Progenitor cell of endocrine pancreas (in vitro differentiated cells): ENCODE measurements around the gene PTGFRN. TPM values are rescaled to one million over a fixed set of nuclear protein-coding genes. Genes with fewer than 3 reads are reported as not detected.

Experiments used
- DNase-seq: peaks from one replicate; pipeline ENCODE4 v3.0.0; 2021; ENCODE audit warnings: low spot score; ENCODE audit not compliant: unreplicated experiment
- H3K27ac Mint-ChIP-seq: 2 replicates; pipeline ENCODE4 v1.8.0; 2021; ENCODE audit warnings: mild to moderate bottlenecking, moderate library complexity, mixed read lengths
- H3K27me3 Mint-ChIP-seq: 2 replicates; pipeline ENCODE4 v1.8.0; 2021; ENCODE audit warnings: mixed read lengths
- H3K36me3 Mint-ChIP-seq: 2 replicates; pipeline ENCODE4 v1.8.0; 2022; ENCODE audit warnings: mixed read lengths; ENCODE audit not compliant: insufficient read depth
- H3K4me1 Mint-ChIP-seq: 2 replicates; pipeline ENCODE4 v1.8.0; 2021; ENCODE audit warnings: low read depth, mixed read lengths
- H3K4me3 Mint-ChIP-seq: 2 replicates; pipeline ENCODE4 v1.8.0; 2021; ENCODE audit warnings: low read depth, mild to moderate bottlenecking, moderate library complexity, mixed read lengths
- H3K9me3 Mint-ChIP-seq: 2 replicates; pipeline ENCODE4 v1.8.0; 2021; ENCODE audit warnings: low read depth, mixed read lengths
- total RNA-seq: library from RNA; stranded (reverse); gene quantifications from 2 replicates; pipeline ENCODE4 v1.2.1, GENCODE V29; 2021
- TF ChIP-seq, protein P1 (sequence below): fragments of 200-600 bp; sonication (generic); IDR thresholded peaks from one replicate; pipeline ENCODE4 v1.5.0; 2021; ENCODE audit warnings: antibody characterized with exemption, mild to moderate bottlenecking; ENCODE audit not compliant: unreplicated experiment

The PTGFRN gene
- total RNA-seq, 1 donor from 2014 or later = 42.9 TPM

- TF ChIP-seq, protein P1, sequence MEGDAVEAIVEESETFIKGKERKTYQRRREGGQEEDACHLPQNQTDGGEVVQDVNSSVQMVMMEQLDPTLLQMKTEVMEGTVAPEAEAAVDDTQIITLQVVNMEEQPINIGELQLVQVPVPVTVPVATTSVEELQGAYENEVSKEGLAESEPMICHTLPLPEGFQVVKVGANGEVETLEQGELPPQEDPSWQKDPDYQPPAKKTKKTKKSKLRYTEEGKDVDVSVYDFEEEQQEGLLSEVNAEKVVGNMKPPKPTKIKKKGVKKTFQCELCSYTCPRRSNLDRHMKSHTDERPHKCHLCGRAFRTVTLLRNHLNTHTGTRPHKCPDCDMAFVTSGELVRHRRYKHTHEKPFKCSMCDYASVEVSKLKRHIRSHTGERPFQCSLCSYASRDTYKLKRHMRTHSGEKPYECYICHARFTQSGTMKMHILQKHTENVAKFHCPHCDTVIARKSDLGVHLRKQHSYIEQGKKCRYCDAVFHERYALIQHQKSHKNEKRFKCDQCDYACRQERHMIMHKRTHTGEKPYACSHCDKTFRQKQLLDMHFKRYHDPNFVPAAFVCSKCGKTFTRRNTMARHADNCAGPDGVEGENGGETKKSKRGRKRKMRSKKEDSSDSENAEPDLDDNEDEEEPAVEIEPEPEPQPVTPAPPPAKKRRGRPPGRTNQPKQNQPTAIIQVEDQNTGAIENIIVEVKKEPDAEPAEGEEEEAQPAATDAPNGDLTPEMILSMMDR = no peak
- Mint-ChIP-seq H3K36me3 (no peaks in the 10 kb centered on the region), H3K27ac (no peak overlapping the region), H3K4me1 (peaks cover 1% of the 10 kb centered on the region), H3K27me3 (no peaks in the 10 kb centered on the region), H3K4me3 (no peak overlapping the region), H3K9me3 (no peaks in the 10 kb centered on the region)
- no peak for DNase-seq
Observed at GRCh38 chr1:116927049-116927798, 17.5 kb downstream of the PTGFRN start.

GRCh38 chr1:116929961-116930592 lies 20.4 kb downstream of the PTGFRN start:
- Mint-ChIP-seq H3K36me3 (no peaks in the 10 kb centered on the region), H3K27me3 (no peaks in the 10 kb centered on the region), H3K4me1 (peaks cover 7% of the 10 kb centered on the region), H3K9me3 (no peaks in the 10 kb centered on the region), H3K4me3 (no peak overlapping the region), H3K27ac (no peak overlapping the region)
- DNase-seq = no peak
- TF ChIP-seq, protein P1 = no peak

DNA sequence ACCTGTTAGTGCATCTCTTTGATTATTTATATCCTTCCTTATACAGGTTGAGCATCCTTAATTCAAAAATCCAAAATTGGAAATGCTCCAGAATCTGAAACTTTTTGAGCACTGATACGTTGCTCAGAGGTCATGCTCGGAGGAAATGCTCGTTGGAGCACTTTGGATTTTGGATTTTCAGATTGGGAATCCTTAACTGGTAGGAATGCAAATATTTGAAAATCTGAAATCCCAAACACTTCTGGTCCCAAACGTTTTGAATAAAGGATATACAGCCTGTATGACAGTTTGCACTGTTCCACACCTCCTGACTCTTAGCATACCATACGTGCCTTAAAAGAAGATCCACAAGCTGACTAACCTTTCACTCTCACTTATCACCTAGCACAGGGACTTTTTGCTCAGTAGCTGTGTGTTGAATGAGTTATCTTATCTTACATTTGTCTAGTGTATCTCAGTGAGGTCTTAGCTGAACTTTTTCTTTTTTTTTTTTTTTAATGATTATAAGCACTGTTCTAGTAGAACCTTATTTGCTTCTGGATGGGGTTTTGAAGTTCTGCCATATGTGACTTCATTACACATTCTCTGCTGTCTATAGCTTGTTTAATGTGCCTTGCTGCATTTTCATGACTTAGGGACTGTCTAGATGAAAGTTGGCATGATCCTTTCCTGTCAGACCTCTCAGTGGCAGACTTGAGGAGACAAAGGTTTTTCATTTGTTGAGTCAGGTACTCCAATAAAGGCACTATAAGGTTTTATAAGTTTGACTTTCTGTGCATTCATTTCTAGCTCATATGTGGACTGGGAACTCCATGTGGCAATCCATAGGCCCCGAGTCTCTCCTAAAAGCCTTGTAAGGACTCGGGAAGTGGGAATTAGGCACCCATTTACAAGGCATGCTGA lies 21.6 kb downstream of the PTGFRN start:
- Mint-ChIP-seq H3K4me3 (no peak overlapping the region), H3K27ac (no peak overlapping the region), H3K4me1 (peaks cover 9% of the 10 kb centered on the region), H3K9me3 (no peaks in the 10 kb centered on the region), H3K36me3 (peaks cover under 1% of the 10 kb centered on the region), H3K27me3 (no peaks in the 10 kb centered on the region)
- DNase-seq = no peak
- TF ChIP-seq, protein P1 = no peak

DNA sequence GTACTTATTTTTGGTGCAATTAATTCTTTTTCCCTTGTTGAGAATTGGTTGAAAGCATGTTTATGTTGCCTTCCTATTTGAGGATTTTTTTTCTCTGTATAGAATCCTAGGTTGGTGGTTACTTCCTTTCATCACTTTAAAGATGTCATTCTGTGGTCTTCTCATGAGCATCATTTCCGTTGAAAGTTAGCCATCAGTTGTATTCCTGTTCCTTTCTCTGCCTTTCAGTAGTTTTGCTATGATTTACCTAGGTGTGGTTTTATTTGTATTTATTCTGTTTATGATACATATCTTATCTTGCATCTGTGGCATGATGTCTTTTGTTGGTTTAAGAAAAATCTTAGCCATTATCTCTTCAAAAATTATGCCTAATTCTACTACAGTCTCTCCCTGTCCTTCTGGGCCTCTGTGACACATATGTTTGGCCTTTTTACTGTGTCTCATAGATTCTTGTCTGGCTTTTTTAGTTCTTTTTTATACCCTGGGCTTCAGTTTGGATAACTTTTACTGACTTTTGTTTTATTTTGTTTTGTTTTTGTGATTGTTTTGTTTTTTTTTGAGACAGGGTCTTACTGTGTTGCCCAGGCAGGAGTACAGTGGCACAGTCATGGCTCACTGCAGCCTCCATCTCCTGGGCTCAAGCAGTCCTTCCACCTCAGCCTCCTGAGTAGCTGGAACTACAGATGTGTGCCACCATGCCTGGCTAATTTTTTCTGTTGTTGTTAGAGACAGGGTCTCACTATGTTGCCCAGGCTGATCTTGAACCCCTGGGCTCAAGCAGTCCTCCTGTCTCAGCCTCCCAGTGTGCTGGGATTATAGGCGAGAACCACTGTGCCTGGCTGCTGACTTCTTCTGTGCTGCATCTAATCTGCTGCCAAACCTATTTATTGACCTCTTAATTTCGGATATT lies 24.1 kb downstream of the PTGFRN start:
- Mint-ChIP-seq H3K36me3 (peaks cover 8% of the 10 kb centered on the region), H3K27ac (no peak overlapping the region), H3K9me3 (no peaks in the 10 kb centered on the region), H3K4me1 (peaks cover 9% of the 10 kb centered on the region), H3K27me3 (no peaks in the 10 kb centered on the region), H3K4me3 (no peak overlapping the region)
- TF ChIP-seq, protein P1 = no peak
- no peak for DNase-seq
